ENCODE measurements around the gene ALDH3A1.
"Not testable (repeated sequence)": the region's sequence is repeated elsewhere in the genome, so short reads cannot be mapped to it uniquely, and the experiment has no call there.

DNA sequence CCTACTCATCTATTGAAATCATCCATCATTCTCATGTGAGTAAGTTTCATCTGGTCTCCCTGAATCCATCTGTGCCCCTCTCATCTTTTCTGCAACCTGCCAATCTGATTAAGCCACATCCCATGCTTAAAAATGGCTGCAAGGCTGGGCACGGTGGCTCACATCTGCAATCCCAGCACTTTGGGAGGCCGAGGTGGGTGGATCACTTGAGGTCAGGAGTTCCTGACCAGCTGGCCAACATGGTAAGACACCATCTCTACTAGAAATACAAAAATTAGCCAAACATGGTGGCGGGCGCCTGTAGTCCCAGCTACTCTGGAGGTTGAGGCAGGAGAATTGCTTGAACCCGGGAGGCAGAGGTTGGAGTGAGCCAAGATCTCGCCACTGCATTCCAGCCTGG, 15.9 kb upstream of the ALDH3A1 start:
- TF ChIP-seq, protein P1, sequence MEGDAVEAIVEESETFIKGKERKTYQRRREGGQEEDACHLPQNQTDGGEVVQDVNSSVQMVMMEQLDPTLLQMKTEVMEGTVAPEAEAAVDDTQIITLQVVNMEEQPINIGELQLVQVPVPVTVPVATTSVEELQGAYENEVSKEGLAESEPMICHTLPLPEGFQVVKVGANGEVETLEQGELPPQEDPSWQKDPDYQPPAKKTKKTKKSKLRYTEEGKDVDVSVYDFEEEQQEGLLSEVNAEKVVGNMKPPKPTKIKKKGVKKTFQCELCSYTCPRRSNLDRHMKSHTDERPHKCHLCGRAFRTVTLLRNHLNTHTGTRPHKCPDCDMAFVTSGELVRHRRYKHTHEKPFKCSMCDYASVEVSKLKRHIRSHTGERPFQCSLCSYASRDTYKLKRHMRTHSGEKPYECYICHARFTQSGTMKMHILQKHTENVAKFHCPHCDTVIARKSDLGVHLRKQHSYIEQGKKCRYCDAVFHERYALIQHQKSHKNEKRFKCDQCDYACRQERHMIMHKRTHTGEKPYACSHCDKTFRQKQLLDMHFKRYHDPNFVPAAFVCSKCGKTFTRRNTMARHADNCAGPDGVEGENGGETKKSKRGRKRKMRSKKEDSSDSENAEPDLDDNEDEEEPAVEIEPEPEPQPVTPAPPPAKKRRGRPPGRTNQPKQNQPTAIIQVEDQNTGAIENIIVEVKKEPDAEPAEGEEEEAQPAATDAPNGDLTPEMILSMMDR (IDR thresholded peaks at IDR 0.05): not testable (repeated sequence)
- TF ChIP-seq POLR2A, POLR2AphosphoS5 (IDR thresholded peaks at IDR 0.05): not testable (repeated sequence)

All from suprapubic skin (tissue), 4 donors.